LNCAP (cell line): ENCODE data around the gene SLC25A25.

Source experiments
- TF ChIP-seq, protein P1 (sequence below): fragments of 450-650 bp; IDR thresholded peaks from 2 replicates; pipeline ENCODE4 v1.5.1; 2017; ENCODE audit warnings: mild to moderate bottlenecking

Gene SLC25A25

DNA sequence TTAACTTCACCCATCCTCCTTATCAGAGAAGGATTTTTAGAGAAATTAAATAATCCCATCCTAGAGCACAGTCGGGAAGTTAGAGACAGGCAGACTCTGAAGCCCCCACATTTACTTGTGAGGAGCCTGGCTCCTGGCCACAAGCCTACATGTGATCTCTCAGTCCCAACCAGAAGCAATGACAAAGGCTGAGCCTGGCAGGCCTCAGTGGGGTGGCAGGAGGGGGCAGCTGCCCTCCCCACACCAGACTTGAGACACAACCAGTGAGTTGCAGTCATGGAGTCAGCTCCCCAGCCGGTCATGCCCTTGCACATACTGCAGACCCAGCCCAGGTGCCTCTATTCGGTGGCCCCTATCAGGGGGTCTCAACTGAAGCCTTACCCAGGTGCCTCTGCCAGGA lies 11.9 kb upstream of the SLC25A25 start:
- TF ChIP-seq, protein P1, sequence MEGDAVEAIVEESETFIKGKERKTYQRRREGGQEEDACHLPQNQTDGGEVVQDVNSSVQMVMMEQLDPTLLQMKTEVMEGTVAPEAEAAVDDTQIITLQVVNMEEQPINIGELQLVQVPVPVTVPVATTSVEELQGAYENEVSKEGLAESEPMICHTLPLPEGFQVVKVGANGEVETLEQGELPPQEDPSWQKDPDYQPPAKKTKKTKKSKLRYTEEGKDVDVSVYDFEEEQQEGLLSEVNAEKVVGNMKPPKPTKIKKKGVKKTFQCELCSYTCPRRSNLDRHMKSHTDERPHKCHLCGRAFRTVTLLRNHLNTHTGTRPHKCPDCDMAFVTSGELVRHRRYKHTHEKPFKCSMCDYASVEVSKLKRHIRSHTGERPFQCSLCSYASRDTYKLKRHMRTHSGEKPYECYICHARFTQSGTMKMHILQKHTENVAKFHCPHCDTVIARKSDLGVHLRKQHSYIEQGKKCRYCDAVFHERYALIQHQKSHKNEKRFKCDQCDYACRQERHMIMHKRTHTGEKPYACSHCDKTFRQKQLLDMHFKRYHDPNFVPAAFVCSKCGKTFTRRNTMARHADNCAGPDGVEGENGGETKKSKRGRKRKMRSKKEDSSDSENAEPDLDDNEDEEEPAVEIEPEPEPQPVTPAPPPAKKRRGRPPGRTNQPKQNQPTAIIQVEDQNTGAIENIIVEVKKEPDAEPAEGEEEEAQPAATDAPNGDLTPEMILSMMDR: no peak

DNA sequence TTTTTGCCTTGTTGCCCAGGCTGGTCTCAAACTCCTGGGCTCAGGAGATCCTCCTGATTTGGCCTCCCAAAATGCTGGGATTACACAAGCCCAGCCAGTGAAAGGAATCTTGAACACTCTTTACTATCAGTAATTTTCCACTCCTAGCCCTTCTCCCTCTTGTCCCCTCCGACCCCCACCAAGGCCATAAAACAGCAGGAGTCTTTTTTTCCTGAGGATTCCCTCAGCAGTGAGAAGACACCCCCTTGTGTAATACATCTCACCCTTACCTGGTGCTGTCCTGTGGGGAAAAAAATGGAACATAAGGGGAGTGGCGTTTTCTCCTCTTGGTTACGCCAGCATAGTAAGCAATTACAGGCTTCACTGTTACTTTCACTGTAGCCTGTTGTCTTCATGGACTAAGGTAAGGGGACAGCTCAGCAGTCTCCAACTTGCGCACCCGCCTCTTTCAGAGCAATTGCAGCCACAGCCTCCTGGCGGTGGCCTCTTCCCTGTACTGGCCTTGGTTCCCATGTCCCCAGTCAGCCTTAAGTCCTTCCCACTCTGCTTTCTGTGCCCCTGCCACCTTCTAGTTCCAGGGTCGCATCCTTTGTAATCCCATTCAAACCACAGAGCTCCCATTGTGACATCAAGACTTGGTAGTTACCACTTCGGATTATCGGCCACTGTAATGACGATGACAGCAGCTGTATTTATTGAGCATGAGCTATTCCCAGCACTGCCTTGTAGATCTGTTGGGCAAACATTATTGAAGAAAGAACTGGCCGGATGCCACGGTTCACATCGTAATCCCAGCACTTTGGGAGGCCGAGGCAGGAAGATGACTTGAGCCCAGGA lies 10.9 kb upstream of the SLC25A25 start:
- TF ChIP-seq, protein P1: no peak

DNA sequence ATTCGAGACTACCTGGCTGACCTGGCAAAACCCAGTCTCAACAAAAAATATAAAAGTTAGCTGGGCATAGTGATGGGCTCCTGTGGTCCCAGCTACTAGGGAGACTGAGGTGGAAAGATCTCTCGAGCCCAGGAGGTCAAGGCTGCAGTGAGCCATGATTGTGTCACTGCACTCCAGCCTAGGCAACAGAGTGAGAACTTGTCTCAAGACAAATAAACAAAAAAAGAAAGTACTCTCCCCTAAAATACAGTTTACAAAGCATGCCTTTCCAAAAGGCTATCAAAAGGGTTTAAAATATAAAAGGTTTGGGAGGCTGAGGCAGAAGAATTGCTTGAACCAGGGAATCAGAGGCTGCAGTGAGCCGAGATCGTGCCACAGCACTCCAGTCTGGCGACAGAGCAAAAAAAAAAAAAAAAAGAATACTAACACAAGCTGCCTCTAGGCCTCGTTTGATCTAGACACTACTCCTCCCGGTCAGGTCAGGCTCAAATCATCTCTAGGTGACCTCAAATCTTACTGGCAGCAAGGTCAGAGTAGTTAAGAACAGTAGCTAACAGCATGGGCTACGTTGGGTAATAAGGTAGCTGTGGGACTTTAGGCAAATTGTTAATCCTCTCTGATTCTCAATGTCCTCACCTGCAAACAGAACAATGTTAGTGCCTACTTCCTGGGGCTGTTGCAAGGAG lies 10.2 kb upstream of the SLC25A25 start:
- TF ChIP-seq, protein P1: no peak

DNA sequence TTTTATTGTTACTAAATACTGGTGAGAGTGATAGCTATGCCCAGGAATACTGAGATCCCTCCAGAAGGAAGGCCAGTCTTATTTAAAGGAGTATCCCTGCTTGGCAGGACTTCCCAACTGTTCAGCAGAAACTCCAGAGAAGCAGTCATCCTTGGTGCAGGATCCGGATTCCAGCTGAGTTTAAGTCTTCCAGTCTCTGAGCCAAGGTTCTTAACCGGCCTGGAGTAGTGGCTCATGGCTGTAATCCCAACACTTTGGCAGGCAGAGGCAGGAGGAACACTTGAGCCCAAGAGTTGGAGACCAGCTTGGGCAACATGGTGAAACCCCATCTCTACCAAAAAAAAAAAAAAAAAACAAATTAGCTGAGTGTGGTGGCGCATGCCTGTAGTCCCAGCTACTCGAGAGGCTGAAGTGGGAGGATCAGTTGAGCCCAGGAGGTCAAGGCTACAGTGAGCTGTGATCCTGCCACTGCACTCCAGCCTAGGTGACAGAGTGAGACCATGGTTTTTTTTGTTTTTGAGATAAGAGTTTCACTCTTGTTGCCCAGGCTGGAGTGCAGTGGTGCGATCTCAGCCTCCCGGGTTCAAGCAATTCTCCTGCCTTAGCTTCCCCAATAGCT lies 8.6 kb upstream of the SLC25A25 start:
- TF ChIP-seq, protein P1: no peak

DNA sequence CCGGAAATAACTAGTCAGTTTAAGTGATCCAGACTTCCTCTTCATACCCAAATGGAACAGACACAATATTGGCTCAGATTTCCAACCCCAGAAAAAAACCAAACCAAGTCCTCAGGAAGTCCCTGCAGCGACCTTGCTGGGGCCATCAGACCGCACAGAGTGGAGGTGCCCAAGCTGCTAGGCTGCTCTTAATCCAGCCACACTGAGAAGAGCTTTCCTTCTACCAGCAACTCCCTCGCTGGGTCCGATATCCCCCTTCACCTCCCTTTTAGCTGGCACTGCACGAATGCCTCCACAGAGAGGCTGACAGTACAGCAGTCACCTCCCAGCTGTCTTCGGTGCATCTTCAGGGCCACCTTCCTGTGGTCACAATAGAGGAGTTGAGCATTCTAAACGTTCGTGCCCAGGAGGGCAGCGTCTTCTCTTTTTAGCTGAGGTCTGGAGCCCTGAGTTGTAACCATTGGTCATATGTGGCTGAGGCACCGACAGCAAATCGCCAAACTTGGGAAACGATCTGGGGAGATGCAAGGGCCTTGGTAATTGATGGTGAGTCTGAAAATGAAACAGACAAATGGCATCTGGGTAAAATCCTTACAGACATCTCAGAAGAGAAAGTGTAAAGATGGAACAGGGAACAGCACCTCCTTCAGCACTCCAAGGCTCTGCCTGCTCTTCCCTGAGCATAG lies 6.6 kb upstream of the SLC25A25 start:
- TF ChIP-seq, protein P1: no peak

DNA sequence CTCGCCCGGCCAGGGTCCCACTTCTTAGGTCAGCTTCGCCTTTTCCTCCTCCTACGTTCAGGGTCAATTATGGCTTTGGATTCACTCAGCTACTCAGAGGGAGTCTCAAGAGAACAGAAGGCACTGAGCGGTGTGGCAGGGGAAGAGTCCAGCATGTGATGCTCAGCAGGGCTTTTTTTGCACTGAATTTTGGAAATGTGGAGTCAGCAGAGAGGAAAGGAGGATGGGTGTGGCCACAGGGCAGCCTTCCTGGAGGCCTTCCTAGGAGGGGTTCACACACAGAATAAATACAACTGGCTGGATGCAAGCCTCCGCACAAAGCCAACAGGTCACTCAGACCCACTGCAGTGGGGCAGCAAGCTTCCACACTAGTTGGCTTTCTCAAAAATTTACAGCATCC lies 5.8 kb upstream of the SLC25A25 start:
- TF ChIP-seq, protein P1: no peak
